Testis (tissue), 2 donors: ENCODE measurements around the gene EPHA5.

ENCODE experiments used
- CTCF ChIP-seq, 3 experiments: fragments of 450-650 bp in 2 of 3; fragments of 200-600 bp in 1 of 3; sonication (generic) in 1 of 3; IDR thresholded peaks; one replicate each; pipeline ENCODE4 v1.5.1; 2016 to 2019; ENCODE audit warnings: antibody characterized with exemption in 3 of 3, mild to moderate bottlenecking in 2 of 3, moderate library complexity in 1 of 3
- POLR2A ChIP-seq: fragments of 450-650 bp; IDR thresholded peaks from one replicate; pipeline ENCODE4 v1.6.1; 2017; ENCODE audit warnings: antibody characterized with exemption, mild to moderate bottlenecking, moderate library complexity

GRCh38 chr4:65538571-65538970 lies 131.7 kb downstream of the EPHA5 start:
- TF ChIP-seq CTCF (IDR thresholded peaks at IDR 0.05), result no peak
- no peak for TF ChIP-seq POLR2A
